ENCODE results near the gene SLC47A1. TPM values are rescaled to one million over a fixed set of nuclear protein-coding genes. Genes with fewer than 3 reads are reported as not detected.
A peak's percentile ranks its signal among the peaks of the same experiment; 100 is the strongest.

The SLC47A1 gene
- total and polyA plus RNA-seq, 2 donors (not counting 1 experiment from before 2014, with no cell fraction given), result not detected

GRCh38 chr17:19531780-19532501 is 1.7 kb upstream of the SLC47A1 start:
- ChIA-PET POLR2A (interaction anchor here (0.5 kb wide), 1 partner anchor 21 kb away, joined by 3 read pairs; no protein-coding TSS in a partner anchor), CTCF (no interaction called here)
- H2AFZ ChIP-seq (ENCODE audit: insufficient read depth, low read depth, low read length, poor library complexity, severe bottlenecking), result no peak overlapping the region
- H3K4me2 ChIP-seq (replicated peaks; ENCODE audit: low read depth, low read length, poor library complexity, severe bottlenecking), result no peak overlapping the region
- no peak overlapping the region for H3K4me3 Mint-ChIP-seq
- no peak overlapping the region for H3K27ac ChIP-seq (ENCODE audit: low read length in 2 of 2)
- intact Hi-C loops (cut with micrococcal nuclease), result no loop called here
- DNase-seq, result no peak
- no peaks in the 10 kb centered on the region for H3K9me3 Mint-ChIP-seq (ENCODE audit: insufficient read depth)
- H3K4me3 ChIP-seq (ENCODE audit: control extremely low read depth in 1 of 5, extremely low read depth in 1 of 5, insufficient read depth in 1 of 5, low read depth in 2 of 5, low read length in 4 of 5), result no peak overlapping the region
- H3K9ac ChIP-seq (ENCODE audit: low read length), result no peak overlapping the region
- peaks cover 14 to 19% of the 10 kb centered on the region in 2 donors for H3K4me1 ChIP-seq (ENCODE audit: control insufficient read depth in 2 of 2, insufficient read depth in 2 of 2, low read length in 2 of 2)
- H3K4me1 Mint-ChIP-seq, result peaks cover 12% of the 10 kb centered on the region
- WGBS (ENCODE audit: insufficient coverage), result 85% methylated on average over 8 of the region's 8 CpGs
- no peaks in the 10 kb centered on the region for H3K36me3 ChIP-seq (replicated peaks in 1 of 2; ENCODE audit: control extremely low read depth in 1 of 2, control insufficient read depth in 1 of 2, extremely low read depth in 1 of 2, insufficient read depth in 2 of 2, low read length in 1 of 2)
- H4K20me1 ChIP-seq (ENCODE audit: control insufficient read depth, insufficient read depth, low read length, poor library complexity, severe bottlenecking), result no peaks in the 10 kb centered on the region
- no peak overlapping the region for H3K27ac Mint-ChIP-seq
- H3K27me3 Mint-ChIP-seq, result peaks cover 40% of the 10 kb centered on the region
- no peaks in the 10 kb centered on the region for H3K79me2 ChIP-seq (ENCODE audit: control insufficient read depth, insufficient read depth, low read length)
- peaks cover 0 to 45% (median 25%) of the 10 kb centered on the region in 4 experiments for H3K27me3 ChIP-seq (replicated peaks in 1 of 4; ENCODE audit: control extremely low read depth in 1 of 4, control insufficient read depth in 3 of 4, insufficient read depth in 4 of 4, low read length in 3 of 4)
- no peak for TF ChIP-seq EZH2 (IDR thresholded peaks at IDR 0.05; ENCODE audit: borderline replicate concordance, insufficient read depth, low read depth, low read length, poor library complexity, severe bottlenecking)
- TF ChIP-seq, protein P1, sequence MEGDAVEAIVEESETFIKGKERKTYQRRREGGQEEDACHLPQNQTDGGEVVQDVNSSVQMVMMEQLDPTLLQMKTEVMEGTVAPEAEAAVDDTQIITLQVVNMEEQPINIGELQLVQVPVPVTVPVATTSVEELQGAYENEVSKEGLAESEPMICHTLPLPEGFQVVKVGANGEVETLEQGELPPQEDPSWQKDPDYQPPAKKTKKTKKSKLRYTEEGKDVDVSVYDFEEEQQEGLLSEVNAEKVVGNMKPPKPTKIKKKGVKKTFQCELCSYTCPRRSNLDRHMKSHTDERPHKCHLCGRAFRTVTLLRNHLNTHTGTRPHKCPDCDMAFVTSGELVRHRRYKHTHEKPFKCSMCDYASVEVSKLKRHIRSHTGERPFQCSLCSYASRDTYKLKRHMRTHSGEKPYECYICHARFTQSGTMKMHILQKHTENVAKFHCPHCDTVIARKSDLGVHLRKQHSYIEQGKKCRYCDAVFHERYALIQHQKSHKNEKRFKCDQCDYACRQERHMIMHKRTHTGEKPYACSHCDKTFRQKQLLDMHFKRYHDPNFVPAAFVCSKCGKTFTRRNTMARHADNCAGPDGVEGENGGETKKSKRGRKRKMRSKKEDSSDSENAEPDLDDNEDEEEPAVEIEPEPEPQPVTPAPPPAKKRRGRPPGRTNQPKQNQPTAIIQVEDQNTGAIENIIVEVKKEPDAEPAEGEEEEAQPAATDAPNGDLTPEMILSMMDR (IDR thresholded peaks at IDR 0.05), result no peak
- H3K9me3 ChIP-seq (ENCODE audit: control extremely low read depth in 1 of 3, control insufficient read depth in 2 of 3, insufficient read depth in 1 of 3, low read length in 2 of 3), result no peaks in the 10 kb centered on the region
- ATAC-seq (ENCODE audit: low read depth), result no peak

DNA sequence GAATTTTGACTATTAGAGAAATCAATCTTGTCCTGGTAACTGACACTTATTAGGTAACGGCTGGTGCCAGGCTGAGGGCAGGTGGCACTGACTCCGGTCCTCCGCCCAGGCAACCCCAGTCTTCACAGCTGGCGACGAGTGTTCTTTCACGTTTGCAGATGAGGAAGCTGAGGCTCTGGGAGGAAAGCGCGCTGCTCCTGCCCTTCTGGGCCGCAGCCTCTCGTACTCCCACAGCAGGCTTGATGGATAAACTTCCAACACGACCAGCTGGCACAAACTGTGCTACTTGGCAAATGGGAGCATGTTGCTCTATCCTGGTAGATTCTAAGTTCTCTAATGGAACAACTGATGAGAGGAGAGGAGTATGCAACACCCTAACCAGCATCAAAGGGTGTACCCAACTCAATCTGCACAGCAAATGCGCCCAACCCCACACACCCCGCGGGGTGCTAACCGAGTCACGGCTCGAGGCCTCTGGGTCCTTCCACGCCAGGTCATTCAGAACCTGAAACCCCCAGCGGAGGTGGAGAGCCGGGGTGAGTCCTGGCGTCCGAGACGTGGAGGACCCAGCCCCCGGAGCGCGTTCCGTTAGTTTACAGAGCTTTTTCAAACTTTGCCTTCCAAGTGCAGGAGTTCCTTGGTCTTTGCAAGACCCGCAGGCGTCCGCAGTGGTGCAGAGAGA is 477 bp upstream of the SLC47A1 start:
- Mint-ChIP-seq H3K27ac (no peak overlapping the region), H3K4me3 (peak overlapping the region; percentile 41), H3K9me3 (ENCODE audit: insufficient read depth) (no peaks in the 10 kb centered on the region), H3K4me1 (peaks cover 12% of the 10 kb centered on the region), H3K27me3 (peaks cover 44% of the 10 kb centered on the region)
- no peak for DNase-seq
- Histone ChIP-seq H3K27ac (ENCODE audit: low read length in 2 of 2) (no peak overlapping the region), H3K27me3 (replicated peaks in 1 of 4; ENCODE audit: control extremely low read depth in 1 of 4, control insufficient read depth in 3 of 4, insufficient read depth in 4 of 4, low read length in 3 of 4) (peaks cover 0 to 36% (median 25%) of the 10 kb centered on the region in 4 experiments), H3K4me1 (ENCODE audit: control insufficient read depth in 2 of 2, insufficient read depth in 2 of 2, low read length in 2 of 2) (peaks cover 14 to 19% of the 10 kb centered on the region in 2 donors), H3K4me3 (ENCODE audit: control extremely low read depth in 1 of 5, extremely low read depth in 1 of 5, insufficient read depth in 1 of 5, low read depth in 2 of 5, low read length in 4 of 5) (no peak overlapping the region), H4K20me1 (ENCODE audit: control insufficient read depth, insufficient read depth, low read length, poor library complexity, severe bottlenecking) (no peaks in the 10 kb centered on the region), H3K4me2 (replicated peaks; ENCODE audit: low read depth, low read length, poor library complexity, severe bottlenecking) (peak overlapping the region; percentile 71), H3K36me3 (replicated peaks in 1 of 2; ENCODE audit: control extremely low read depth in 1 of 2, control insufficient read depth in 1 of 2, extremely low read depth in 1 of 2, insufficient read depth in 2 of 2, low read length in 1 of 2) (no peaks in the 10 kb centered on the region), H3K79me2 (ENCODE audit: control insufficient read depth, insufficient read depth, low read length) (no peaks in the 10 kb centered on the region), H3K9ac (ENCODE audit: low read length) (peak overlapping the region; percentile 4), H3K9me3 (ENCODE audit: control extremely low read depth in 1 of 3, control insufficient read depth in 2 of 3, insufficient read depth in 1 of 3, low read length in 2 of 3) (no peaks in the 10 kb centered on the region), H2AFZ (ENCODE audit: insufficient read depth, low read depth, low read length, poor library complexity, severe bottlenecking) (peak overlapping the region; percentile 56)
- intact Hi-C loops (cut with micrococcal nuclease), result no loop called here
- ATAC-seq (ENCODE audit: low read depth), result no peak
- POLR2A ChIA-PET, result no interaction called here
- TF ChIP-seq, protein P1 (IDR thresholded peaks at IDR 0.05), result no peak
- TF ChIP-seq EZH2 (IDR thresholded peaks at IDR 0.05; ENCODE audit: borderline replicate concordance, insufficient read depth, low read depth, low read length, poor library complexity, severe bottlenecking), result no peak
- WGBS (ENCODE audit: insufficient coverage), result 30% methylated on average over 29 of the region's 30 CpGs
- CTCF ChIA-PET, result interaction anchor here (1.0 kb wide), 1 partner anchor 170 kb away, joined by 3 read pairs; the partner anchor contains the start of gene B9D1
